HG03159 (cell line): ENCODE results near the gene SEPTIN14.
A peak's percentile ranks its signal among the peaks of the same experiment; 100 is the strongest.
"Not testable (repeated sequence)": the region's sequence is repeated elsewhere in the genome, so short reads cannot be mapped to it uniquely, and the experiment has no call there.

Source experiments
- ATAC-seq: cut with Tn5 transposase; IDR thresholded peaks from one replicate; pipeline ENCODE4 v1.9.1; 2021; ENCODE audit warnings: mild to moderate bottlenecking, moderate library complexity; ENCODE audit not compliant: unreplicated experiment

Gene SEPTIN14

DNA sequence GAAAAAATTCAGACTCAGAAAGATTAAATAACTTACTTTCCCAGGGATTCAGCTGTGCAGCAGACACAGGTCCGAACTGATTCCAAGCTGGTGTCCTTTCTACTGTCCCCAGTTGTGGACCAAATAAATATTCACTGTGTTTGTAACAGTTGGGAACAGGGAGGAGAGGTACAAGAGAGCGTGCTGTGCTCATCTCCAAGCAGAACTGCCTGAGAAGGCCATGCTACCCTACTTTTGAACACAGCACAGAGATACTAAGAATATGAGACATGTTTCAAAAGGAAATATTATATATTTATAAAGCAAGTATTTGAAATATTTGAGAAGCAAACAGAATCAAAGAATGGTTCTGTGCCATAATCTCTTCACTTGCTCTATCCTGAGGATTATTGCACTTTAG is at the start of gene SEPTIN14:
Gene SEPTIN14, minus strand, starts transcription at position 101 of the 400 bp plus-strand sequence. CDS start 756 bp downstream, outside the sequence.
- not testable (repeated sequence) for ATAC-seq

DNA sequence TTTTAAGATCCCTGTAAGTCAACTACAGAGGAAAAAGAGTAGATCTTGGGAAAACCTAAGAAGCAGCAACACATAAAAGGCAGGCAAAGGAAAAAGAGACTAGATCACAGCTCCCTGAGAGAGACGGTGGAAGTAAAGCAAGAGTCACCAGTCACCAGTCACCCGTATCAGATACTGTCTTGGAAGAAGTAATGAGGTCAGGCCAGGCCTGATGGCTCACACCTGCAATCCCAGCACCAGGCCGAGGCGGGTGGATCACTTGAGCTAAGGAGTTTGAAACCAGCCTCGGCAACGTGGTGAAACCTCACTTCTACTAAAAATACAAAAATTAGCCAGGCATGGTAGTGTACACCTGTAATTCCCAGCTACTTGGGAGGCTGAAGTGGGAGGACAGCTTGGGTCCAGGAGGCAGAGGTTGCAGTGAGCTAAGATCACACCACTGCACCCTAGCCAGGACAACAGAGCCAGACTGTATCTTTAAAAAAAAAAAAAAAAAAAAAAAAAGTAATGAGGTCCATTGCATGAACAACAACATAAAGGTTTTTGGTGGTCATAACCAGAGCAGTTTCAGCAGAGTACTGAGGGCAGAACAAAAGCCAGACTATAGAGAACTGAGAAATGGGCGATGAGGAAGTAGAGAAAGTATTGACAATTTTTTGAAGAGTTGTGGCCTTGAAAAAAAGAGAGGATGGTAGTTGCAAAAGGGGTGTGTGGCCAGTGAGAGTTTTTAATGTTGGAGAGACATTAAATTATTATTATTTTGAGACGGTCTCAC is 41.6 kb upstream of the SEPTIN14 start:
- peak; percentile 99 for ATAC-seq

DNA sequence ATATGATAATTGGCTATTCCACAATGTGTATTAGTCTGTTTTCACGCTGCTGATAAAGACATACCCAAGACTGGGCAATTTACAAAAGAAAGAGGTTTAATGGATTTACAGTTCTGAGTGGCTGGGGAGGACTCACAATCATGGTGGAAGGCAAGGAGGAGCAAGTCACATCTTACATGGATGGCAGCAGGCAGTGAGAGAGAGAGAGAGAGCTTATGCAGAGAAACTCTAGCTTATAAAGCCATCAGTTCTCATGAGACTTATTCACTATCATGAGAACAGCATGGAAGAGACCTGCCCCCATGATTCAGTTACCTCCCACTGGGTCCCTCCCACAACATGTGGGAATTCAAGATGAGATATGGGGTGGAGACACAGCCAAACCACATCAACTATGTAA is 38.5 kb upstream of the SEPTIN14 start:
- not testable (repeated sequence) for ATAC-seq

DNA sequence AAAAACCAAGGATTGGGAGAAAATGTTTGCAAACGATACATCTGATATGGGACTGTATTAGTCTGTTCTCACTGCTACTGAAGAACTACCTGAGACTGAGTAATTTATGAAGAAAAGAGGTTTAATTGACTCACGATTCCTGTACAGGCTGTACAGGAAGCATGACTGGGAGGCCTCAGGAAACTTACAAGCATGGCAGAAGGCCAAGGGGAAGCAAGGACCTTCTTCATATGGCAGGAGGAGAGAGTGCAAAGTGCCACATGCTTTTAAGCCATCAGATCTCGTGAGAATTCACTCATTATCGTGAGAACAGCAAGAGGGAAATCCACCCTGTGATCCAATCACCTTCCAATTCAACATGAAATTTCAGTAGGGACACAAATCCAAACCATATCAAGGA is 35.7 kb upstream of the SEPTIN14 start:
- no peak for ATAC-seq

DNA sequence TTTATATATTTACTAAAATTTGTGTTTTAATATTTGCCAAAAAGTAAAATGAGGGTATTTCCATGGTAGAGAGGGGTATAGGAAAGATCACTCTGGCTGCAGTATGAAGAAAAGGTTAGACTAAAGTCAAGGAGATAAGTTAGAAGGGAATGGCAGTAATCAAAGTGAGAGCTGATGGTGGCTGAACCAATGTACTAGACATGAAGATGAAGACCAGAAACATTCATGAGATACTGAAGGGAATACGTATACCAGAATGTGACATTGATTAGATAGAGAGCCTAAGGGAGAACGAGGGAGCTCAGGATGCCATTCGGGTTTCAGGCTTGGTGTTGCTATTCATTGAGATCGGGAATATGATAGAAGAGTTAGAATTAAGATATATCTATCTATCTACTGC is 32.5 kb upstream of the SEPTIN14 start:
- ATAC-seq = no peak

DNA sequence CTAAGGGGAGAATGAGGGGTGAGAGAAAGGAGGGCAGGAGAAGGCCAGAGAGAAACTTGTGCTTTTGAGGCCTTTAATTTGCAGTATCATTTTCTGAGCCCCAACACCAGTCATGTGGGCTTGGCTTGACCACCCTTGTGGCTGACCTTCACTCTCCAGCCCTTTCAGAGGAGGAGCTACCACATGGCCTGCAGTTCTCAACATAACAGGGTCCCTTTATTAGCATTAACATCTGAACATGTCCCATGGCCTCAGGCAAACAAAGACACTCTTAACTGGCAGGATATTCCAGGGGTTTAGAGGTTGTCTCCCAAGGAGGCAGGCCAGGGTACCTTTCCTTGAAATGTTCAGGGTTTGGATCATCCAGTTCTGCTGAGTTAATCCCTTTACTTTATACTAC is 31.4 kb upstream of the SEPTIN14 start:
- ATAC-seq = no peak

DNA sequence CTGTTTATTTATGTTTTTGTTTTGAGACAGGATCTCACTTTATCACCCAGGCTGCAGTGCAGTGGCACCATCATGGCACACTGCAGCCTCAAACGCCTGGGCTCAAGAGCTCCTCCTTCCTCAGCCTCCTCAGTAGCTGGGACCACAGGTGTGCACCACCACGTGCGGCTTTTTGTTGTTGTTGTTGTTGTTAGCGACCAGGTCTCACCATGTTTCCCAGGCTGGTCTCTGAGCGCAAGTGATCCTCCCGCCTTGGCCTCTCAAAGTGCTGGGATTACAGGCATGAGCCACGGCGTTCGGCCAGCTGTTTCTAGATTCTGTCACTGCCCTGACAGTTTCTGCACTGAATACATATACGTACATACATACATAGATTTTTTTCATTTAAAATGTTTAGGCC is 25.8 kb upstream of the SEPTIN14 start:
- ATAC-seq = not testable (repeated sequence)

DNA sequence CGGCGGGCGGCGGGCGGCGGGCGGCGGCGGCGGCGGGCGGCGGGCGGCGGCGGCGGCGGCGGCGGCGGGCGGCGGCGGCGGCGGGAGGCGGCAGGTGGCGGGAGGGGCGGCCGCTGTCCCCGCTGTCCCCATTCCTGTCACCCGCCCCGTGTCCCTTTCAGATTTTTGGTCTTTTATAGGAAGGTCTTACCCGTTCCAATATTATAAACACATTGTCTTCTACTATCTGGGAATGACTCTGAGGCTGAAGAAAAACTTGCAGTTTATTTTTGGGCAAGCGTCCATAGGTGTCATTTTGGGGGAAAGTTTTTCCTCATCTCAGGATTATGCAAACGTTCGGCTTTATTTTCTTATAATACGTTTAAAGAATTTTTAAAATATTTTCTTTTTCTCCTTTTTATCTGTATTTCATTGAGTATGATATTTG is 25.3 kb upstream of the SEPTIN14 start:
- no peak for ATAC-seq

DNA sequence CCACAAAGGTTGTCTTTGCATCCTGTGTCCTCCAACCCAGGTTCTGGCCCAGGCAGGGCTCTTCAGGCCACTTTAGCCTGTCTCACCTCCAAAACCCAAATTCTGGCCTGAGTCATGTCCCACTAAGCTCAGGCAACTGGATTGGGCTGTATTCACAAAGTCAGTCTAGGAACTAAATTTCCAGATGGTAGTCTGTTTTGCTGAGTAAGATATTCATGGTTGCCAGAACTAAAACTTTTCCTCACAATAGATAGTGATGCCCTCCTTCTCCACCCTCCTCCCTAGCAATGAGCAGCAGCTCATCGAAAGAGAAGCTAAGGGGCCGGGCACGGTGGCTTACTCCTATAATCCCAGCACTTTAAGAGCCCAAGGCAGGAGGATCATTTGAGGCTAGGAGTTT is 21.8 kb upstream of the SEPTIN14 start:
- ATAC-seq = no peak

DNA sequence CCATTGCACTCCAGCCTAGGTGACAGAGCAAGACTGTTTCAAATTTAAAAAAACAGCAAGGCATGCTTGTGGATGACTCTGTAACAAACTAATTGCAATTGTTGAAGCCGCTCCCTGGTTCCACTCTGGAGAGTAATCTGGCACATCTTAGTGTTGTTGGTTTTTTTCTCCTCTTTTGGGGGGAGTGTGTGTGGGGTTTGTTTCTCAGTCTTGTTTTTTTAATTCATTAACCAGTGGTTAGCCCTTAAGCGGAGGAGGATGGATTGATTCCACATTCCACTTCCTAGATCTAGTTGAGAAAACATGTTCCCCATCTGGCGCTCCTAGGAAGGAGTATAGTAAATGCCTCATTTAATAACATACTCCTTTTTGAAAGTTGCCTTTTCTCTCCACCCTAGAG is 16.1 kb upstream of the SEPTIN14 start:
- ATAC-seq = no peak

DNA sequence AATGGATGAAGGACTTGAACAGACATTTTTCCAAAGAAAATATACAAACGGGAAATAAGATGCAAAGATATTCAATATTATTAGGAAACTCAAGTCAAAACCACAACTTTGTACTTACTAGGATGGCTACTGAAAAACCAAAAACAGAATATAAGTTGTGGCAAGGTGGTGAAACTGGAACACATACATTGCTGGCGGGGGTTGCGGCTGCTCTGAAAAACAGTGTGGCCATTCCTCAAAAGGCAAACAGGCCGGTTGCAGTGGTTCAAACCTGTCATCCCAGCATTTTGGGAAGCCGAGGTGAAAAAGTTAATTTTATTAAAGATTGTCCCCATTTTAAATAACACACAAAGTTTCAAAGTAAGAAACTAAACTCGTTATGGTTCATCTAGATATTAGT is 14.8 kb upstream of the SEPTIN14 start:
- no peak for ATAC-seq

DNA sequence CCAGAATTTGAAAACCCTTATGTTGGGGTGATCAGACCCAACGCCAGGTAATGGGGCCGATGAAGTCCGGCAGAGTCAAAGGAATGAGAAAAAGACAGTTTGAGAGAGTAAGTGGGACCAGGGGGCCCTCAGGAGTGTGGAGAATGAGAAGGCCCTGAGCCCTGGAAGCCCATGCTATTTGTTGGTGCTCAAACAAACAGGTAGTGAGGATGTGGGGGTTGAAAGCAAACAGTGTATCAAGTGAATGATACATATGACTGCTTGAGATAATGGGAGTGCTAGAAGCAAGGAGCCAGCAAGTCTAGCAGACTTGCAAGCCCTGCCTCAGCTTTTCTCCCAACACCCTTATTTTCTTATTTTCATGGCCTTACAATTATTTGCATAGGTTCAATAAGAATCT is 11.2 kb upstream of the SEPTIN14 start:
- no peak for ATAC-seq

DNA sequence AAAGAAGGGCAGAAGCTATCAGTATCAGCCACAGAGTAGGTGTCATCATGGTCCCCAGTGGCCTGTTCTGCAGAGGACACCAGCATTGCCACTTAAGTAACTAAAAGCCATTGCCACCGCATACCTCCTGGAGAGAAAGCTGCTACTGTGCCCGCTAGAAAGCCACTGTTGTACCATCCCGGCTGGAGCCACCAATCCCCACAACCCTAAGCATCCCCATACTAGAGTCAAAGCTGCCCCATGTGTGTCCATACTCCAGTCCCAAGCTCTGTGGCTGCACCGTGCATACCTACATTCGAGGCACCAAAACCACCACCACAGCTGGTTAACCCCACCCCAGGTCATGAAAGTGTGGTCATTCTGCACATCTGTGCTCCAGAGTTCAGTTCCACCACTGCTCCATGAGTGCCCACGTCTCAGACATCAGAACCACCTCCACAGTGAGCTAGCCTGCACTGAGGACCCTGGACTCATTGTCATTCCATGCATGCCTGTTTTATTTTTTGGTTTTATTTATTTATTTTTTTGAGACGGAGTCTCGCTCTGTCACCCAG is 9.5 kb upstream of the SEPTIN14 start:
- no peak for ATAC-seq

DNA sequence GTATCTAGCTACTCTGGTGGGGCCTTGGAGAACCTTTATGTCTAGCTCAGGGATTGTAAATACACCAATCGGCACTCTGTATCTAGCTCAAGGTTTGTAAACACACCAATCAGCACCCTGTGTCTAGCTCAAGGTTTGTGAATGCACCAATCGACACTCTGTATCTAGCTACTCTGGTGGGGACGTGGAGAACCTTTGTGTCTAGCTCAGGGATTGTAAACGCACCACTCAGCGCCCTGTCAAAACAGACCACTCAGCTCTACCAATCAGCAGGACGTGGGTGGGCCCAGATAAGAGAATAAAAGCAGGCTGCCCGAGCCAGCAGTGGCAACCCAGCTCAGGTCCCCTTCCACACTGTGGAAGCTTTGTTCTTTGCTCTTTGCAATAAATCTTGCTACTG is 6.4 kb upstream of the SEPTIN14 start:
- ATAC-seq = not testable (repeated sequence)

DNA sequence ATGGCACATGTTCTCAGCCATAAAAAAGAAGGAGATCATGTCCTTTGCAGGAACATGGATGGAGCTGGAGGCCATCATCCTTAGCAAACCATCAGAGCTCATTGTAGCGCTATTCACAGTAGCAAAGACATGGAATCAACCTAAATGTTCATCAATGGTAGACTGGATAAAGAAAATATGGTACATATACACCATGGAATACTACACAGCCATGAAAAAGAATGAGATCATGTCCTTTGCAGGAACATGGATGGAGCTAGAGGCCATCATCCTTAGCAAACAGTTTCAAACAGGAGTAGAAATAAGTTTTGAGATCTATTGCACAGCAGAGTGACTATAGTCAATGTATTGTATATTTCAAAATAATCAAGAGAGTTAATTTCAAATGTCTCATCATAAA is 17.4 kb downstream of the SEPTIN14 start:
- ATAC-seq = not testable (repeated sequence)

DNA sequence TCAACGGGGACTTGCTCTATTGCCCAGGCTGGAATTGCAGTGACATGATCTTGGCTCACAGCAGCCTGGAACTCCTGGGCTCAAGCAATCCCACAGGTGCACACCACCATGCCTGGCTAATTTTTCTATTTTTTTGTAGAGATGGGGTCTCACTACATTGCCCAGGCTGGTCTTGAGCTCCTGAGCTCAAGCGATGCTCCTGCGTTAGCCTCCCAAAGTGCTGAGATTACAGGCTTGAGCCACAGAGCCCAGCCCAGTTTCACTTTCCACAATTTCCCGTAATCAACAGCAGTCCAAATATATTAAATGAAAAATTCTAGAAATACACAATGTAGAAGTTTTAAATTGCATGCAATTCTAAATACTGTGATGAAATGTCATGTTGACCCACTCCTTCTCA is 24.0 kb downstream of the SEPTIN14 start:
- ATAC-seq = no peak

DNA sequence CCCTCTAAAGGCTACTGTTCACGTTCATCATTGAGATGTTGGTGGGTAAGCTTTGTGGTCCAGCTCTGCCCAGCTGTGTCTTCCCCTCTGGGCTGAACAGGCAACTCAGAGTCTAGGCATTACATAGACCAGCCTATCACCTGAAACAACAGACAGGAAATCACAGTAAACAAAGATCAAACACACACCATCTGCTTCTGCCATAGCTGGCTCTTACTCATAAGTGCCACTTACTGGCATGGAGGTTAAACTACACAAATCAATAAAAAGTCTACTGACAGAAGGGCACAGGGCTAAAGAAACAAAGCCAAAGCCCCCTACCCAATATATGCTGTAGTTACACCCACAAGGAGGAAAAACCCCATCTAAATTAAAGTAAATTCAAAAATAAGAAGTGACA is 35.0 kb downstream of the SEPTIN14 start:
- no peak for ATAC-seq

DNA sequence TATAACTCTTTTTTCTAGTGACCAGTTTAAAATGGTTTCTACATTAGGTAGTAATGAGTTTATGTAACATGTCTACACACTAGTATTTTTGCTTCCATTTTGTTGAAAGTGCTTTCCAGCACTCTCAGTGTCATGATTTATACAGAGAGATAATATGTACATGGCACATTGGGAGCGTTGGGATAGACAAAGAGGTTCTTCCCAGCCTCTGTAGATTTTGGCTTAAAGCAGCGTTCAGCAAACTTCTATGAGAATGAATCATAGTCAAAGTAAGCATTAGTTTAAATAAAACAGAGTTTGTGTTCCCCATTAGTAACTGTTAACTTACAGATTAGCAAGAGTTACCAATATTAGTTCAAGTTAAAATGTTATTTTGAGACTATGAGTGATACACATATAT is 43.9 kb downstream of the SEPTIN14 start:
- ATAC-seq = no peak

DNA sequence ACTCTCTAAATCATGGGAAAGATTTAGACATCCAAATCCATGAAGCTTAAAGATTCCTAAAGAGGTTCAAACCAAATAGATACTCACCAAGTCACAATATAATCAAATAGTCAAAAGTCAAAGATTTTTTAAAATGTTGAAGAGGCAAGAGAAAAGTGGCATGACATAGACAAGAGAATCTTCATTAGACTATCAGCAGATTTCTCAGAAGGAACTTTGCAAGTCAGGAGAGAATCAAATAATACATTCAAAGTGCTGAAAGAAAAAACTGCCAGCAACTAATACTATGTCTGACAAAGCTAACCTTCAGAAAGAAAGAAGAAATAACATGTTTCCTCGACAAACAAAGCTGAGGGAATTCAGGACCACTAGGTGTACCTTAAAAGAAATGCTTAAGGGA is 65.3 kb downstream of the SEPTIN14 start:
- not testable (repeated sequence) for ATAC-seq

DNA sequence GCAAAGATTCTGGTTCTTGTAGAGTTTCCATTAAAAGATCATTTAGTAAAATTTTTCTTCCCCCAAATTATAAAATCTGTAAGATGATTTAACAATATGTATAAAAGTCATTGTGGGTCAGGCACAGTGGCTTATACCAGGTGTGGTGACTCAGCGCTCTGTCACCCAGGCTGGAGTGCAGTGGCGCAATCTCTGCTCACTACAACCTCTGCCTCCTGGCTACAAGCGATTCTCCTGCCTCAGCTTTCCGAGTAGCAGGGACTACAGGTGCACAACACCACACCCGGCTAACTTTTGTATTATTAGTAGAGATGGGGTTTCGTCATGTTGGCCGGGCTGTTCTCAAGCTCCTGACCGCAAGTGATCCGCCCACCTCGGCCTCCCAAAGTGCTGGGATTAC is 68.0 kb downstream of the SEPTIN14 start:
- ATAC-seq = no peak

DNA sequence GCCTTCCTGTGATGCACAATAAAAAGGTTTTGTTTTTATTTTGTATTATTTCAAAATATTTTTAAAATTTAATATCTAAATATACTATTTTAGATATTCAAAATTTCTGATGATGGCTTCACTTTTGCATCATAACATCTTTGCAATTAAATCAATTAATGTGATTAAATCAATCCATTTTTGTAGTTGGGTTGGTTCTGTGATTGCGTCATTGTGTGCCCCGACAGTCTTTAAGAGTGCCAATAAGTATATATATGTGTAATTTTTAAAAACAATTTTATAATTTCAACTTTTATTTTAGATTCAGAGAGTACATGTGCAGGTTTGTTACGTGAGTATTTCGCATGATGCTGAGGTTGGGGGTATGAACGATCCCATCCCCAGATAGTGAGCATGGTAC is 70.5 kb downstream of the SEPTIN14 start:
- no peak for ATAC-seq

DNA sequence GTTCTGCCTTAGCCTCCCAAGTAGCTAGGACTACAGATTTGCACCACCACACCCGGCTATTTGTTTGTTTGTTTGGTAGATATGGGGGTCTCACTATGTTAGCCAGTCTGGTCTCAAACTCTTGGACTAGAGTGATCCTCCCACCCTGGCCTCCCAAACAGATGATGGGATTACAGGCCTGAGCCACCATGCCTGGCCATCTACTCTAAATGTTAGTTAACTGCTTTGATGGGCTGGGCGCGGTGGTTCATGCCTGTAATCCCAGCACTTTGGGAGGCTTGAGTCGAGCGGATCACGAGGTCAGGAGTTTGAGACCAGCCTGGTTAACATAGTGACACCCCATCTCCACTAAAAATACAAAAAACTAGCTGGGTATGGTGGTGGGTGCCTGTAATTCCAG is 74.8 kb downstream of the SEPTIN14 start:
- ATAC-seq = no peak

DNA sequence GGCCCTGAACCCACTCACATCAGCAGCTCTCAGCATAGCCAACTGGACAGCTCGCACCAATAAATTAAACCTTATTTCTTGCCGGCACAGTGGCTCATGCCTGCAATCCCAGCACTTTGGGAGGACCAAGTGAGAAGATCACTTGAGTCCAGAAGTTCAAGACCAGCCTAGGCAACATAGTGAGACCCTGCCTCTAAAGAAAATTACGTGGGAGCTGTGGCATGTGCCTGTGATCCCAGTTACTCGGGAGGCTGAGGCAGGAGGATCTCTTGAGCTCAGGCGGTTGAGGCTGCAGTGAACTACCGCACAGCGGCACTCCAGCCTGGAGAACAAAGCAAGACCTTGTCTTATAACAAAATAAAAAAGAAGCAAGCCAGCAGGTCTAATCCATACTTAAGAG is 75.7 kb downstream of the SEPTIN14 start:
- no peak for ATAC-seq
